Fibroblast of skin of left quadriceps (primary cell): Measurements from ENCODE around the gene SCNN1G.
"Not testable (repeated sequence)": the region's sequence is repeated elsewhere in the genome, so short reads cannot be mapped to it uniquely, and the experiment has no call there.

Experiments used
- DNase-seq, 2 experiments: peaks; one replicate each; pipeline ENCODE4 v3.0.0-alpha.2; 2013; ENCODE audit warnings: low read depth in 2 of 2

Gene SCNN1G

DNA sequence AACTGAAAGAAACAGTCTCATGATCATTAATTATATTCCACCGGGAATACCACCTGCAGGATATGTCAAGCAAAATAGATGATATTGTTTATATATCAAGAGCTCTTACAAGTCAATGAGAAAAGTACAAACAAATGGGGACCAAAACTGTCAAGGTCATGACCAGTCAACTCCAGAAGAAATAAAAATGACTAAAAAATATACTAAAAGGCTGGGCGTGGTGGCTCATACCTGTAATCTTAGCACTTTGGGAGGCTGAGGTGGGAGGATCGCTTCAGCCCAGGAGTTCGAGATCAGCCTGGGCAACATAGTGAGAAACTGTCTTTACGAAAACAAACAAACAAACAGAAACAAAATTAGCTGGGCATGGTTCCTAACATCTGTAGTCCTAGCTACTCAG, 69.8 kb downstream of the SCNN1G start:
- DNase-seq, result no peak

DNA sequence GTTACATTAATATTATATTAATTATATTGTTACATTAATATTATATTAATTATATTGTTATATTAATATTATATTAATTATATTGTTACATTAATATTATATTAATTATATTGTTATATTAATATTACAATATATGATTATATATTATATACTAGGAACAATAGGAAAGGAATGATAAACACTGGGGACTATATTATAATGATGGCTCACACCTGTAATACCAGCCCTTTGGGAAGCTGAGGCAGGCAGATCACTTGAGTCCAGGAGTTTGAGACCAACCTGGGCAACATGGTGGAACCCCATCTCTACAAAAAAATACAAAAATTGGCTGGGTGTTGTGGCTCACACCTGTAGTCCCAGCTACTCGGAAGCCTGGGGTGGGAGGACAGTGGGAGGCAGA, 71.1 kb downstream of the SCNN1G start:
- DNase-seq, result not testable (repeated sequence)

DNA sequence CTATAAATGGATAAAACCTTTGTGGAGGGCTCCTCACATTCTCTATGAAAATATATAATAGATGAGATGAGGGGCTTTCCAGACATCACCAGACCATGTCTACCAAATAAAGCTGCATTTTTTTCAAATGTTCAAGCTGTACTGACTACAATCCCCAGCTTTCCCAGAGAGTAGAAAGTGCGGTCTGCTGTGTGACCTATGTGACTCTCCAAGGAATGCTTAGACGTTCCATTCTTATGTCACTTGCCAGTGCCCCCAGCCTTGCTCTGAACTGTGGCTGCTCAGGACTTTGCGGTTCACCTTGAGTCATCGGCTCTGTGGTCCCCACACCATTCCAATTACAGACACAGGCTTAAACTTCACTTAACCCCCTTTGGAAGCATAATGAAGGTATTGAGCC, 71.8 kb downstream of the SCNN1G start:
- peak in 1 of 2 experiments; percentile 2 for DNase-seq

GRCh38 chr16:23255000-23255399, 72.5 kb downstream of the SCNN1G start:
- DNase-seq, result no peak

GRCh38 chr16:23256440-23256839, 73.9 kb downstream of the SCNN1G start:
- DNase-seq, result no peak

- DNase-seq, result no peak
These were observed 75.1 kb downstream of the SCNN1G start for GRCh38 chr16:23257682-23258081.

DNA sequence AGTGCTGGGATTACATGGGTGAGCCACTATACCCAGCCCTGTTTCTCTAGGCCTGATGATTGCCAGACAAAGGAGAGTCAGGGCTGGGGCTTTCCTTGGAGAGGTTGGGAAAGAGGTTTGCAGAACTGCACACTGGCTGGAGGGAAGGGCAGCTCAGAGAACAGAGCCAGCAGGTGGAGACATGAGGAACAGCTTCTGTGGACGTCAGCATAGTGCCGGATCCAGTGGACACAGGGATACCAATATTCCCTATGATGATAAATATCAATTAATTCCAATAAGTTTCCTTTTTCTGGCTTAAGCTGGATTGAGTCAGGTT, 76.3 kb downstream of the SCNN1G start:
- DNase-seq, result no peak
